Activated CD4-positive, alpha-beta T cell treated with anti-CD3 and anti-CD28 coated beads, Interleukin-2, amount 50 U/mL, for 16 hours (primary cell): Measurements from ENCODE around the gene LAIR1.
"Not testable (repeated sequence)": the region's sequence is repeated elsewhere in the genome, so short reads cannot be mapped to it uniquely, and the experiment has no call there.

Experiments
- DNase-seq: peaks from one replicate; pipeline ENCODE4 v3.0.0-alpha.2; 2020

Gene LAIR1

GRCh38 chr19:54338521-54338920, 26.2 kb downstream of the LAIR1 start:
- DNase-seq: no peak

GRCh38 chr19:54337858-54338230, 26.9 kb downstream of the LAIR1 start:
- DNase-seq: no peak

GRCh38 chr19:54336893-54337857, 27.6 kb downstream of the LAIR1 start:
- DNase-seq: no peak

- DNase-seq: no peak
Measured at GRCh38 chr19:54335979-54336892, 28.5 kb downstream of the LAIR1 start.

GRCh38 chr19:54335164-54335563, 29.6 kb downstream of the LAIR1 start:
- no peak for DNase-seq

GRCh38 chr19:54333586-54334298, 31.0 kb downstream of the LAIR1 start:
- DNase-seq: no peak

GRCh38 chr19:54332149-54332548, 32.6 kb downstream of the LAIR1 start:
- no peak for DNase-seq

- no peak for DNase-seq
Measured at GRCh38 chr19:54331626-54332025, 33.1 kb downstream of the LAIR1 start.

- DNase-seq: no peak
Measured at GRCh38 chr19:54329476-54330165, 35.1 kb downstream of the LAIR1 start.

GRCh38 chr19:54328781-54329180, 36.0 kb downstream of the LAIR1 start:
- not testable (repeated sequence) for DNase-seq

GRCh38 chr19:54325631-54326030, 39.1 kb downstream of the LAIR1 start:
- DNase-seq: no peak

- peak; percentile 46 for DNase-seq
Measured at GRCh38 chr19:54325194-54325621, 39.5 kb downstream of the LAIR1 start.

GRCh38 chr19:54324071-54324470, 40.7 kb downstream of the LAIR1 start:
- DNase-seq: no peak

- not testable (repeated sequence) for DNase-seq
Measured at GRCh38 chr19:54322934-54323333, 41.8 kb downstream of the LAIR1 start.

GRCh38 chr19:54322295-54322694, 42.4 kb downstream of the LAIR1 start:
- DNase-seq: not testable (repeated sequence)

- no peak for DNase-seq
Measured at GRCh38 chr19:54319892-54320670, 44.6 kb downstream of the LAIR1 start.

GRCh38 chr19:54319049-54319448, 45.7 kb downstream of the LAIR1 start:
- no peak for DNase-seq

GRCh38 chr19:54317965-54318240, 46.8 kb downstream of the LAIR1 start:
- DNase-seq: no peak

- DNase-seq: no peak
Measured at GRCh38 chr19:54317108-54317964, 47.4 kb downstream of the LAIR1 start.

- DNase-seq: no peak
Measured at GRCh38 chr19:54316746-54317107, 48.0 kb downstream of the LAIR1 start.

GRCh38 chr19:54315956-54316355, 48.8 kb downstream of the LAIR1 start:
- no peak for DNase-seq
